ENCODE measurements around the gene RPS6KB1.

RPS6KB1 gene

DNA sequence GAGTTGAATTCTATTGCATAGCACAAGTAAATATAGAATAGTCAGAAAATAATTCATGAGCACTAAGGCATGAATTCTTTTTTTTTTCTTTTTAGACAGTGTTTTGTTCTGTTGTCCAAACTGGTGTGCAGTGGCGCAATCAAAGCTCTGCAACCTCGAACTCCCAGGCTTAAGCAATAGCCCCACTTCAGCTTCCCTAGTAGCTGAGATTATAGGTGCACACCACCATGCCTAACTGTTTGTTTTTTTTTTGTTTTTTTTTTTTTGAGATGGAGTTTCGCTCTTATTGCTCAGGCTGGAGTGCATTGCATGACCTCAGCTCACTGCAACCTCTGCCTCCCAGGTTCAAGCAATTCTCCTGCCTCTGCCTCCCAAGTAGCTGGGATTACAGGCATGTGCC, 16.8 kb upstream of the RPS6KB1 start:
- peaks cover 71% of the 10 kb centered on the region for H3K36me3 ChIP-seq (ENCODE audit: insufficient read depth, insufficient read length, low read length)
- no peak for TF ChIP-seq YY1 (IDR thresholded peaks at IDR 0.05; ENCODE audit: insufficient read depth, insufficient read length)
- no peak for TF ChIP-seq ZNF274 (IDR thresholded peaks at IDR 0.05; ENCODE audit: low read depth, low read length)
- no peak for TF ChIP-seq SUZ12 (IDR thresholded peaks at IDR 0.05; ENCODE audit: extremely low read depth, insufficient read depth, insufficient read length)
- H3K4me1 ChIP-seq (ENCODE audit: insufficient read depth, insufficient read length), result no peaks in the 10 kb centered on the region
- H3K27me3 ChIP-seq (ENCODE audit: insufficient read depth, insufficient read length), result no peaks in the 10 kb centered on the region
- no peak overlapping the region for H3K9ac ChIP-seq (ENCODE audit: insufficient read length, low read depth)
- no peak for DNase-seq (ENCODE audit: low read depth, low spot score)
- H3K4me3 ChIP-seq (ENCODE audit: insufficient read length, low read depth), result no peak overlapping the region
- H3K9me3 ChIP-seq (ENCODE audit: insufficient read depth, low read length), result no peaks in the 10 kb centered on the region

DNA sequence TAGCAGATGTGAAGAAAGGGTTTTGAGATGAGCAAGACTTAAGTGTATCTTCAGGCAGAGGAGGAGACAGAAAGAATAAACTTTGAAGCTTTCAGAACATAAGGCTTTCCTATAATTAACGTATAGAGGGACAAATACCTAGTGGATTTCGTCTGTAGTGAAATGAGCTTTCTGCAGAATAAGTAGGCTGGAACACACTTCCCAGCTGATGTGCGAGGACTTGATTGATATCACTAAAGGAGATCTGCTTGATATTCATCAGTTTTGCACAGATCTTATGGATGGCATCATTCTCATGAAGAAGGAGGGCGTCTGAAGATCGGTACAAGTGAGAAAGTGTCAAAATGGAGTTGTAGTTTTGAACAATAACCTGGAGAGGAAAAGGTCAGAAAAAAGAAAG, 15.0 kb upstream of the RPS6KB1 start:
- Histone ChIP-seq H3K4me3 (ENCODE audit: insufficient read length, low read depth) (no peak overlapping the region), H3K9me3 (ENCODE audit: insufficient read depth, low read length) (no peaks in the 10 kb centered on the region)

DNA sequence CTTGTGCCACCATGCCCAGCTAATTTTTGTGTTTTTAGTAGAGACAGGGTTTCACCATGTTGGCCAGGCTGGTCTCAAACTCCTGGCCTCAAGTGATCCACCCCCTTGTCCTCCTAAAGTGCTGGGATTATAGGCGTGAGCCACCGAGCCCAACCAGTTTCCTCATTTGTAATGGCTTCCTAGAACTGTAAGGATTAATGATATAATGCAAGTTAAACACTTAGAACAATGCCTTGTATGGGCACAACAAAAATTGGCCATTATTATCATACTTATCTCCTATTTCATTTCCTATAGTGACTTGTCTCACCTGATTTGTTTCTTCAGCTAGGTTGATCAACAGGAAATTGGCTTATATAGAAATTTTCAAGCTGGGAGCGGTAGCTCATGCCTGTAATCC, 14.3 kb upstream of the RPS6KB1 start:
- TF ChIP-seq ZNF274 (IDR thresholded peaks at IDR 0.05; ENCODE audit: low read depth, low read length) (no peak), SUZ12 (IDR thresholded peaks at IDR 0.05; ENCODE audit: extremely low read depth, insufficient read depth, insufficient read length) (no peak), YY1 (IDR thresholded peaks at IDR 0.05; ENCODE audit: insufficient read depth, insufficient read length) (no peak)
- Histone ChIP-seq H3K27me3 (ENCODE audit: insufficient read depth, insufficient read length) (no peaks in the 10 kb centered on the region), H3K4me1 (ENCODE audit: insufficient read depth, insufficient read length) (no peaks in the 10 kb centered on the region), H3K9me3 (ENCODE audit: insufficient read depth, low read length) (no peaks in the 10 kb centered on the region), H3K4me3 (ENCODE audit: insufficient read length, low read depth) (no peak overlapping the region), H3K9ac (ENCODE audit: insufficient read length, low read depth) (no peak overlapping the region), H3K36me3 (ENCODE audit: insufficient read depth, insufficient read length, low read length) (peaks cover 74% of the 10 kb centered on the region)
- no peak for DNase-seq (ENCODE audit: low read depth, low spot score)

More for the DNA sequence above, 15.0 kb upstream of the RPS6KB1 start:
- TF ChIP-seq YY1 (IDR thresholded peaks at IDR 0.05; ENCODE audit: insufficient read depth, insufficient read length) (no peak), SUZ12 (IDR thresholded peaks at IDR 0.05; ENCODE audit: extremely low read depth, insufficient read depth, insufficient read length) (no peak), ZNF274 (IDR thresholded peaks at IDR 0.05; ENCODE audit: low read depth, low read length) (no peak)
- Histone ChIP-seq H3K27me3 (ENCODE audit: insufficient read depth, insufficient read length) (no peaks in the 10 kb centered on the region), H3K9ac (ENCODE audit: insufficient read length, low read depth) (no peak overlapping the region), H3K36me3 (ENCODE audit: insufficient read depth, insufficient read length, low read length) (peaks cover 73% of the 10 kb centered on the region), H3K4me1 (ENCODE audit: insufficient read depth, insufficient read length) (no peaks in the 10 kb centered on the region)
- no peak for DNase-seq (ENCODE audit: low read depth, low spot score)

DNA sequence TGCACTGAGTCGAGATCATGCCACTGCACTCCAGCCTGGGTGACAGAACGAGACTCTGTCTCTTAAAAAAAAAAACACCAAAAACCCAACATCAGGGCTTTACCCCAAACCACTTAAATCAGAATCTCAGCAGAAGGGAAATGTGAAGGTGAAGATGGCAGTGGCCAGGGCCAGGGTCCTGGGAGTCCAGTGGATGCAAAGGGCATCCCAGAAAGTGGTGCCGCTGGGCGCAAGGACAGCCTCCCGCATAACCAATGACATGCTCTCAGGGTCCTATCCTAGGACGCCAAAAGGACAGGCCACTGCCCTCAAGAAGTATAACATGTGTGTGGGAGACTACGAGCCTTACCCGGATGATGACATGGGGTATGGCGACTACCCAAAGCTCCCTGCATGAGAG, 8.1 kb upstream of the RPS6KB1 start:
- H3K4me3 ChIP-seq (ENCODE audit: insufficient read length, low read depth), result no peak overlapping the region
- peaks cover 64% of the 10 kb centered on the region for H3K36me3 ChIP-seq (ENCODE audit: insufficient read depth, insufficient read length, low read length)
- no peak for DNase-seq (ENCODE audit: low read depth, low spot score)
- no peak overlapping the region for H3K9ac ChIP-seq (ENCODE audit: insufficient read length, low read depth)
- H3K4me1 ChIP-seq (ENCODE audit: insufficient read depth, insufficient read length), result no peaks in the 10 kb centered on the region
- TF ChIP-seq YY1 (IDR thresholded peaks at IDR 0.05; ENCODE audit: insufficient read depth, insufficient read length), result no peak
- TF ChIP-seq ZNF274 (IDR thresholded peaks at IDR 0.05; ENCODE audit: low read depth, low read length), result no peak
- TF ChIP-seq SUZ12 (IDR thresholded peaks at IDR 0.05; ENCODE audit: extremely low read depth, insufficient read depth, insufficient read length), result no peak
- H3K9me3 ChIP-seq (ENCODE audit: insufficient read depth, low read length), result no peaks in the 10 kb centered on the region
- no peaks in the 10 kb centered on the region for H3K27me3 ChIP-seq (ENCODE audit: insufficient read depth, insufficient read length)

DNA sequence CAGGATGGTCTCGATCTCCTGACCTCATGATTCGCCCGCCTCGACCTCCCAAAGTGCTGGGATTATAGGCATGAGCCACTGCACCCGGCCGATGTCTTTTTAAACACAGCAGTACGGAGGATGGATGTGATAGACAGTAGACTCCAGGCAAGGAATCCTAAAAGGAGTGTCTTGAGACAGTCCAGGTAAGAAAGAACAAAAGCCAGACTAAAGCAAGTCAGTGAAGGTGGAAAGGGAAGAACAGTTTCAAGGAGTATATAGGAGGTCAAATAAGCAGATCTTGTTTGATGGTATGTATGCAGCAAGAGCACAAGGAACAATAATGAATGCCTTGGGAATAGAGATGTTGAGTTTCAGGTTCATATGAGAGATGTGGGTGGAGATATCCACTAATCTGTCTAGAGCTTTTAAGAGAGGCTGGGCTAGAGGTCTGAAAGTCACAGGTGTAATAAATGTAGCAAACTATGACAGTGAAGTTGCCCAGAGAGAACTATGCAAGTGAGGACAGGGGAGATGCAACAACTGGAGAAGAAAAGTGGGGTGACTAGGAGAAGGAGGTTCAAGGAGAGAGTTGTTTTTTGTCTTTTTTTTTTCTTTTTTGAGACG, 4.7 kb upstream of the RPS6KB1 start:
- Histone ChIP-seq H3K27me3 (ENCODE audit: insufficient read depth, insufficient read length) (no peaks in the 10 kb centered on the region), H3K9me3 (ENCODE audit: insufficient read depth, low read length) (no peaks in the 10 kb centered on the region), H3K4me1 (ENCODE audit: insufficient read depth, insufficient read length) (no peaks in the 10 kb centered on the region), H3K9ac (ENCODE audit: insufficient read length, low read depth) (no peak overlapping the region), H3K4me3 (ENCODE audit: insufficient read length, low read depth) (no peak overlapping the region), H3K36me3 (ENCODE audit: insufficient read depth, insufficient read length, low read length) (peaks cover 56% of the 10 kb centered on the region)
- no peak for TF ChIP-seq ZNF274 (IDR thresholded peaks at IDR 0.05; ENCODE audit: low read depth, low read length)
- TF ChIP-seq YY1 (IDR thresholded peaks at IDR 0.05; ENCODE audit: insufficient read depth, insufficient read length), result no peak
- no peak for TF ChIP-seq SUZ12 (IDR thresholded peaks at IDR 0.05; ENCODE audit: extremely low read depth, insufficient read depth, insufficient read length)
- no peak for DNase-seq (ENCODE audit: low read depth, low spot score)

DNA sequence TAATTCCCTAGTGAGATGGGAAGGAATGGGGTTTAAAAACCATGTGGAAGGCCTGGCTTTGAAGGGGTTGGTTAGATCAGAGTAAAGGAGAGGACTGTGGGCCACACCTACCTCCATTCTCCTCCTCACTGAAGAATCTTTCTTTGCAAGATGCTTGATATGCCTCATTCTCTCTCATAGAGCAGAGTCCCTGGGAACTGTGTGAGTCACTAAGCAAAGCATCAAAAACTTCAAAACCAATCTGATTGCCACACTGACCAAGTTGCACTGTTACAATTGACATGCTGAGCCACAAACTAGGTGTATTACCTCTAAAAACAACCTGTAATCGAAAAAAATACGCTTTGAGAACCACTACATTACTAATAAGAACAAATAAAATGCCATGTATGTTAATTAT, 2.2 kb upstream of the RPS6KB1 start:
- DNase-seq (ENCODE audit: low read depth, low spot score), result no peak
- H3K4me1 ChIP-seq (ENCODE audit: insufficient read depth, insufficient read length), result no peaks in the 10 kb centered on the region

DNA sequence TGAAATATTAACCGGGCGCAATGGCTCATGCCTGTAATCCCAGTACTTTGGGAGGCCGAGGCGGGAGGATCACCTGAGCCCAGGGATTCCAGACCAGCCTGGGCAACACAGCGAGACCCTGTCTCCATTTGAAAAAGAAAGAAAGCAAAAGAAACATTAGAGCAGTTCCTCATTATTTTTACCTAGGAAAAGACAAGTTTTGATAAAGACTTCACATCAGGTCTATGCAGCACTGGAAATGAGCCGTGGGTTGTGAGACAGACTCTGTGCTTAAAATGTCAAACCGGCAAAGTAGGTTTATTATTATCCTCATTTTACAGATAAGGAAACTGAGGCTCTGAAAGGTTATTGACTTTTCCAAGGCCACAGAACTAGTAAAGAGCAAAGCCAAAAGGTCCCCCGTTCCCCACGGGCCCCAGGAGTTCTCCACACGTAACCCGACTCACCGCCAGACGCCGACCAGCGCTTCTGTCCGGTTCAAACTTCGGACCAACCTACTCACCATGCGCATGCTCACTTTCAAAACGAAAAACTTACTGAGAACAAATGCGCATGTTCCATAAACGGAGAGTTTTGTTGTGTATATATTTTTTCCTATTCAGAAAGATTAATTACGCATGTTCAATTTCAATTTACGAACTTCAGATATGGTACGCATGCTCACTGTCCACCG, 534 bp upstream of the RPS6KB1 start:
- DNase-seq (ENCODE audit: low read depth, low spot score), result no peak
- Histone ChIP-seq H3K9me3 (ENCODE audit: insufficient read depth, low read length) (no peaks in the 10 kb centered on the region), H3K36me3 (ENCODE audit: insufficient read depth, insufficient read length, low read length) (peaks cover 29% of the 10 kb centered on the region), H3K4me1 (ENCODE audit: insufficient read depth, insufficient read length) (no peaks in the 10 kb centered on the region), H3K27me3 (ENCODE audit: insufficient read depth, insufficient read length) (no peaks in the 10 kb centered on the region), H3K4me3 (ENCODE audit: insufficient read length, low read depth) (peak overlapping the region; percentile 78), H3K9ac (ENCODE audit: insufficient read length, low read depth) (peak overlapping the region; percentile 93)
- TF ChIP-seq SUZ12 (IDR thresholded peaks at IDR 0.05; ENCODE audit: extremely low read depth, insufficient read depth, insufficient read length) (no peak), ZNF274 (IDR thresholded peaks at IDR 0.05; ENCODE audit: low read depth, low read length) (no peak), YY1 (IDR thresholded peaks at IDR 0.05; ENCODE audit: insufficient read depth, insufficient read length) (no peak)

More for the DNA sequence above, 2.2 kb upstream of the RPS6KB1 start:
- Histone ChIP-seq H3K4me3 (ENCODE audit: insufficient read length, low read depth) (no peak overlapping the region), H3K36me3 (ENCODE audit: insufficient read depth, insufficient read length, low read length) (peaks cover 37% of the 10 kb centered on the region), H3K27me3 (ENCODE audit: insufficient read depth, insufficient read length) (no peaks in the 10 kb centered on the region), H3K9ac (ENCODE audit: insufficient read length, low read depth) (no peak overlapping the region), H3K9me3 (ENCODE audit: insufficient read depth, low read length) (no peaks in the 10 kb centered on the region)
- no peak for TF ChIP-seq ZNF274 (IDR thresholded peaks at IDR 0.05; ENCODE audit: low read depth, low read length)
- no peak for TF ChIP-seq YY1 (IDR thresholded peaks at IDR 0.05; ENCODE audit: insufficient read depth, insufficient read length)
- no peak for TF ChIP-seq SUZ12 (IDR thresholded peaks at IDR 0.05; ENCODE audit: extremely low read depth, insufficient read depth, insufficient read length)
